Activated CD4-positive, alpha-beta T cell treated with anti-CD3 and anti-CD28 coated beads for 1 hour (primary cell): ENCODE results near the gene WASF2.
"Not testable (repeated sequence)": the region's sequence is repeated elsewhere in the genome, so short reads cannot be mapped to it uniquely, and the experiment has no call there.

Experiments used
- DNase-seq: peaks from one replicate; pipeline ENCODE4 v3.0.0-alpha.2; 2020

WASF2 gene

DNA sequence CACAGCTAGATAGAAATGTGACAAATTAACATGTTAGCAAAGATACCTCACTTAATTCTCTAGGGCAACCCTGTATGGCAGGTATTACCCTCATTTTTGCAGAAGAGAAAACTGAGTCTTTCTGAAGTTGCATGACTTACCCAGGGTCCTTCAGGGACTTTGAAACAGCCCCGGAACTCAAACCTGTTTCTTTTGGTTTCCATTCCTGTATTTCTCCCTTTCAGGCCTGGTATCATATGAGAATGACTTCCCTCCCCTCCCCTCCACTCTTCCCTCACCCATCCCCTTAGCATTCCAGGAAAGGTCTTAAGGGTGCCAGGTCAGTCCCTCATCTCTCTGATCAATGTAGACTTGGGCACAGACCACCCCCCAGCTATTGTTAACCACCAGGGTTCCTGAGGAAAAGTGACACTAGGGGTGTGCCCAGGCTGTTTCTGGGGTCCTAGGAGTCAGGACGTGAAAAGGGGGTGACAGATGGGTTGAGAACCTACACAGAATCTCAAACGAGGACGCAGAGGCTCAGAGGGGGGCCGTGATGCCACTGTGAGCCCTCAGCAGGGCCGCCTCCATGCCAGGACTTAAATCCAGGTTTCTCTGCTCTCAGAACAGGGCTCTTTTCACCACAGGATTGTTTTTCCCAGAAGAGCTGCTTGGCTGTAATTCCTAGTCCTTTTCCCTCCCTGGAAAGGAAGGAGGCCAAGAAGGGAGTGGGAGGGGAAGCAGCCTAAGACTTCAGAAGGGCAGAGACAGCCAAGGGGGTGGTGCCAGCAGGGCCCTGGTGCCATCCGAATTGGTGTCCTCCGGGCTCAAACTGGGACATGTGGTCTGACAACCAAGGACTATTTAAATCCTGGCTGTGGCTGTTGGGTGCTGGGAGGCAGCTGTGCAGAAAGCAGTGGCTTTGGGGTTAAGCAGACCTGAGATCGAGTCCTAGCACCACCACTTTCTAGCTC, 2.1 kb upstream of the WASF2 start:
- DNase-seq: no peak

DNA sequence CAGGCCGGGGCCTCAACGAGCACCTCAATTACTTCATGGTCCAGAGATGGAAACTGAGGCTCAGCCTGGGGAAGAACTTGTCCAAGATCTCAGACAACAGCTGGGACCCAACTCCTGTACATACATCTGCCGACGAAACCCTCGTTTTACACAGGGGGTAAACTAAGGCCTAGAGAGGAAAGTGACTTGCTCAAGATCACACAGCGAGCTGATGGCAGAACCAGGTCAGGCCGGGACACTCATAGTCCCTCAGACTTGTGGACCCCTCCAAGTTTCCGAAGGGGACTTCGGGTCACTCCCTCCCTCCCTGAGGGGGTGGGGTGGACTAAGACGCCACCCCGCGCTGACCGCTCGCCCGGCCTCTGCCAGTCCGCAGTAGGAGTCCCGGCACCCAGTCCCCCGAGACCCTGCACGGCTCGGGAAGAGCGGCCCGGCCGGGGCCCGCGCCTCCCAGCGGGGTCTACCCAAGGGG, 430 bp downstream of the WASF2 start:
- no peak for DNase-seq

DNA sequence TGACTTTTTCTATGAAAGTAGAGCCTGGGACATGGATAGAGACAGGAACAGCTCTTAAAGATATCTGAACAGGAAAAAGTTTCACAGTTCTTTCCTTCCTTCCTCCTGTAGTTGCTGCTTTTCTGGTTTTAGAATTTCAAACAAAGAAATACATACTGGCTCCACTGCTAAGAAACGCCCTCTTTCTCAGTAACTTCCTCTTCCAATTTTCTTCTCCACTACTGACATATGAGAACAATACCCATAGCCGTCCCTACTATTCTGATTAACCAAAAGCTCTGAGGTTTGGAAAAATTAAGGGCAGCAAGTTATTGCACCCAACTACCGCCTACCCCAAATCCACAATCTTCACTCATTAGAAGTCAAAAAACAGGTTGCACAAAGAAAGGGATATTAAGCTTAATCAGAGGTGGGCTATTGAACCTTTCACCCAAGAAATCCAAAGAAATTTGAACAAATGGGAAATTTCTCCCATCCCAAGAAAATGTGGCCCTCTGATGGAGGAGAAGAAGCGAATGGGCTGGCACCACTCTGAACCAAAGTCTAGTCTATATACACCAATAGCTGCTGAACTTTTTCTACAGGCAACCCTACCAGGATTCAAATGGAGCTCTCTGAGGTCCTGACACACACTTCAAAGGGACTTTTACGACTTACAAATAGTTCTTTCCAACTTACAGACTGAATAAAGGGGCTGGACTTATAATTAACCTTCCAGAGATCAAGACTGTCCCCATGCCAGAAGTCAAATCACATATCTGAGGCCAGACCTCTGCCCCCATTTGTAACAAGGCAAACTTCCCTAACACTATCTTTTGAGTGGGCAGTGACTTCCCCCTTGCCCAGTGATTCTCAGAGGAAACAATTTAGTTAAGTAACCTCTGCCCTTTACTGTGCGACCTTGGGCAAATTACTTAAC, 1.7 kb downstream of the WASF2 start:
- DNase-seq: no peak

DNA sequence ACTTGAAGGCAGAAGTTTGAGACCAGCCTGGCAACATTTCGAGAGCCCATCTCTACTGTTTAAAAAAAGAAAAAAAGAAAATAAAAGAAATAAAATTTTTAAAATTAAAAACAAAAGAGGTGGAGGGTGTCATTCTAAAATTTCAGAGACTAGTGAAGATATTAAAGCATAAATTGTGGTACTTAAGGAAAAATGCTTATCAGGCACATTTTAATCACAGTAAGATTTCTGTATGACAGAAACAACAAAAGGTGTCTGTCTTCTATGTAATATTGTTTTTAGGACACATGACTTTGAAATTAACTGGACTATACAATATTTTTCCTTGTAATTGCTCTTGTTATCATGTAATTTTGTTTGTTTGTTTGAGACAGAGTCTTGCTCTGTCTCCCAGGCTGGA, 4.6 kb downstream of the WASF2 start:
- DNase-seq: no peak

DNA sequence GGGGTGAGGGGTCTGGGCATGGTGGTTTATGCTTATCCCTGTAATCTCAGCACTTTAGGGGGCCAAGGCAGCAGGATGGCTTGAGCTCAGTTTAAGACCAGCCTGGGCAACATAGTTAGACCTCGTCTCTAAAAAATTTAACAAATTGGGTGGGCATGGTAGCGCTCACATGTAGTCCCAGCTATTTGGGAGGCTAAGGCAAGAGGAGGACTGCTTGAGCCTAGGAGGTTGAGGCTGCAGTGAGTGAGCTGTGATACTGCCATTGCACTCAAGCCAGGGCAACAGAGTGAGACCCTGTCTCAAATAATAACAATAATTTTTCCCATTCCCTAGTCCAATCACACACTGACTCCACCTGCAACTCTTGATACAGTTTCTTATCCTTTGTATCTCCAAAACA, 6.3 kb downstream of the WASF2 start:
- DNase-seq: no peak

DNA sequence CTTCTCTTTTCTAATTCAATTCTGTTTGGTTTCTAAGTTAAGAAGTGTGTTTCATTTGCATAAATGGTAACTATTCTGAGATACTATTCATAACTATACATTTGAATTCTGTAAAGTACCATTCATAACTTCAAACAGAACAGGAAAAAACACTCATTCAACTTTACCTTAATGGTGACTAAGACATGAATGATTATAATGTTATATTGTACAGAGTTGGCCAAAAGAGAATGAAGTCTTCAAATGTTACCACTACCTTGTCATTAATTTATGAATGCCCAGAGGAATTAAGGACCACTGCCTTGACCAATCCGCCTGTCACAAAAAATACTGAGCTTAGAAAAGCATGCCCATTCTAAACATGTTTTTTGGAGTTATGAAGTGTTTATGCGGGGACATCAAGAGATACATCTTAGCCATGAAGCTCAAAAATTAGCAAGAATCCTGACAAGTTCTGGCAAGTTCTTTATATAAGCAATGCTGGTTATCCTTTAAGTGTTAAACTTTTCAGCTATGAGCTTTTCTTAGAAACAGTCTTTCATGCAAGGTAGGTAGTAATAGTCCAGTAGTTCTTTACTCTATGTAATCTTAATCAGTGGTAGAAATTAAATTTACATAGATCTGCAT, 7.9 kb downstream of the WASF2 start:
- DNase-seq: no peak

DNA sequence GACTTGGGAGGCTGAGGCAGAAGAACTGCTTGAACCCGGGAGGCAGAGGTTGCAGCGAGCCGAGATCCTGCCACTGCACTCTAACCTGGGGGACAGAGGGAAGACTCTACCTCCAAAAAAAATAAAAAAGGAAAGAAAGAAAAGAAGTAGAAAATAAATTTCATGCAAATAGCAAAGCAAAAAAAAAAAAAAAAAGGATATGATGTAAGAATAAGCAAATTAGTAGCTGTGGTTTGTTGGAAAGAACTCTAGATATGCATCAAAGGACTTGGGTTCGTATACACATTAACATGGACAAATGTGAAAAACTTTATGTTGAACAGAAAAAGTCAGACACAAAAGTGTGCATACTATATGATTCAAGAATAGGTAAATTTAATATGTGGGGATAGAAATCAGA, 11.9 kb downstream of the WASF2 start:
- DNase-seq: no peak

DNA sequence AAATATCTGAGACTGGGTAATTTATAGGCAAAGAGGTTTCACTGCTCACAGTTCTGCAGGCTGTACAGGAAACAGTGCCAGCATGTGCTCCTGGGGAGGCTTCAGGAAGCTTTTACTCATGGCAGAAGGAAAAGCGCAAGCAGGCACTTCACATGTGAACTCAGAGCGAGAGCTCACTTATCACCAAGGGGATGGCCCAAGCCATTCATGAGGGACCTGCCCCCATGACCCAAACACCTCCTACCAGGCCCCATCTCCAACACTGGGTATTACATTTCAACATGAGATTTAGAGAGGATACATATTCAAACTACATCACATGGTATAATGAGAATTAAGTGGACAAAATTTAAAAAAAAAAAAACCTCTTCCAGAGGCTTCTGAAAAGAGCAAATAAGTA, 13.7 kb downstream of the WASF2 start:
- no peak for DNase-seq

DNA sequence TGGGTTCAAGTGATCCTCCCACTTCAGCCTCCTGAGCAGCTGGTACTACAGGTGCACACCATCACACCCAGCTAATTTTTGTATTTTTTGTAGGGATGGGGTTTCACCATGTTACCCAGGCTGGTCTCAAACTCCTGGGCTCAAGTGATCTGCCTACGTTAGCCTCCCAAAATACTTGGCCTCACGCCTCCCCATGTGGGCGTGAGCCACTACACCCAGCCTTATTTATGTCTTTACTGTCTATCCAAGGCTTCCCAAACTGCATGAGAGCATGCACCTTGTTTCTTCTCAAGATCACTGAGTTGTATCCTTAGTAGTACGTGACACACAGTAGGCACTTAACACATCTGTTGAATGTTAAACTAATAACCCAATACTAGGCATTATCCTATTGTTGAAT, 14.2 kb downstream of the WASF2 start:
- DNase-seq: no peak

DNA sequence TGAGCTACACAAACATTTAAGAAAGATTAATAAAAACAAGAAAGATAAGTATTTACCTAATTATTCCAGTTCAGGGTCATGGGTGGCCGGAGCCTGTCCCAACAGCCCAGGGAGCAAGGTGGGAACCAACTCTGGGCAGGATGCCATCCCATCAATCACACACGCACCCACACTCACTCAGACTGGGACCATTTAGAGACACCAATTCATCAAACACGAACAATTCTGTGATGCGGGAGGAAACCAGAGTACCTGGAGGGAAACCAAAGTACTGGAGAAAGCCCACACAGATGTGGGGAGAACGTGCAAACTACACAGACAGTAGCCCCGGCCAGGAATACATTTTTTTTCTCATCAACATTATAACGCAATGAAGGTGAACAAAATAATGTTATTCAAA, 16.2 kb downstream of the WASF2 start:
- no peak for DNase-seq

DNA sequence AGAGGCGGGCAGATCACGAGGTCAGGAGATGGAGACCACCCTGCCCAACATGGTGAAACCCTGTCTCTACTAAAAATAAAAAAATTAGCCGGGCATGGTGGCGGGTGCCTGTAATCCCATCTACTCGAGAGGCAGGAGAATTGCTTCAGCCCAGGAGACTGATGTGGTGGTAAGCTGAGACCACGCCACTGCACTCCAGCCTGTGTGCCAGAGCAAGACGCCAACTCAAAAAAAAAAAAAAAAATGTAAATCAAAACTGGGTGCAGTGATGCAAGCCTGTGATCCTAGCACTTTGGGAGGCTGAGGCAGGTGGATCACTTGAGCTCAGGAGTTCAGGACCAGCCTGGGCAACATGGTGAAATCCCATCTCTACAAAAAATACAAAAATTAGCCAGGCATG, 17.9 kb downstream of the WASF2 start:
- not testable (repeated sequence) for DNase-seq

DNA sequence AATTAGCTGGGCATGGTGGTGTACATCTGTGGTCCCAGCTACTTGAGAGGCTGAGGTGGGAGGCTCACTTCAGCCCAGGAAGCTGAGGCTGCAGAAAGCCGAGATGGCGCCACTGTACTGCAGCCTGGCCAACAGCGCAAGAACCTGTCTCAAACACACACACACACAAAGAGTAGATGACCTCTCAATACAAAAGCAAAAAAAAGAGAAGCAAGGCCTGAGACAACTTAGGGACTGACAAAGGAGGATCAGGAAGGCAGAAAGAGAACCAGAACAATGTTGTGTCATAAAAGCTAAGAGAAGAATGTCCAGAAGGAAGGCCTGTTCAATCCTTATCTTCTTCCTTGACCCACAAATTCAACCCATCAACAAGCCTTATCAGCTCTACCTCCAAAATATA, 18.5 kb downstream of the WASF2 start:
- DNase-seq: no peak

DNA sequence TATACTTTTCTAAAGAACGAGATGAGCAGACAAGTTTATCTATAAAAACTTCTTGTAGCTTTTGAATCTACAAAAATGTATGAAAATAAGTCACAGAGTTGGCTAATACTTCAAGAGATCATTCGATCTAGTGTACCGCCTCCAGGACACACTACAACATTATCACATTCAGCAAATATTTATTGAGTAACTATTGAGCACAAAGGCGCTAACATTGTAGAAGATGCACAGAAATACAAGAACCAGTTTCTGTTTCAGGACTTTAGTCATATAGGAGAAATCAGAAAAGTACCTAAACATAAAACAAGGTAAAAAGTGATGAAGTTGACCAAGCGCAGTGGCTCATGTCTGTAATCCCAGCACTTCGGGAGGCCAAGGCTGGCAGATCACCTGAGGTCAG, 20.6 kb downstream of the WASF2 start:
- no peak for DNase-seq

DNA sequence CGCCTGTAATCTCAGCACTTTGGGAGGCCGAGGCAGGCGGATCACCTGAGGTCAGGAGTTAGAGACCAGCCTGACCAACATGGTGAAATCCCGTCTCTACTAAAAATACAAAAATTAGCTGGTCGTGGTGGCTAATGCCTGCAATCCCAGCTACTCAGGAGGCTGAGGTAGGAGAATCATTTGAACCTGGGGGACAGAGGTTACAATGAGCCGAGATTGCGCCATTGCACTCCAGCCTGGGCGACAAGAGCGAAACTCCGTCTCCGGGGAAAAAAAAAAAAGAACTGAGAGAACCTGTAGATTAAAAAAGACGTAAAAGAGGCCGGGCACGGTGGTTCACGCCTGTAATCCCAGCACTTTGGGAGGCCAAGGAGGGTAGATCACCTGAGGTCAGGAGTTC, 21.6 kb downstream of the WASF2 start:
- DNase-seq: not testable (repeated sequence)

DNA sequence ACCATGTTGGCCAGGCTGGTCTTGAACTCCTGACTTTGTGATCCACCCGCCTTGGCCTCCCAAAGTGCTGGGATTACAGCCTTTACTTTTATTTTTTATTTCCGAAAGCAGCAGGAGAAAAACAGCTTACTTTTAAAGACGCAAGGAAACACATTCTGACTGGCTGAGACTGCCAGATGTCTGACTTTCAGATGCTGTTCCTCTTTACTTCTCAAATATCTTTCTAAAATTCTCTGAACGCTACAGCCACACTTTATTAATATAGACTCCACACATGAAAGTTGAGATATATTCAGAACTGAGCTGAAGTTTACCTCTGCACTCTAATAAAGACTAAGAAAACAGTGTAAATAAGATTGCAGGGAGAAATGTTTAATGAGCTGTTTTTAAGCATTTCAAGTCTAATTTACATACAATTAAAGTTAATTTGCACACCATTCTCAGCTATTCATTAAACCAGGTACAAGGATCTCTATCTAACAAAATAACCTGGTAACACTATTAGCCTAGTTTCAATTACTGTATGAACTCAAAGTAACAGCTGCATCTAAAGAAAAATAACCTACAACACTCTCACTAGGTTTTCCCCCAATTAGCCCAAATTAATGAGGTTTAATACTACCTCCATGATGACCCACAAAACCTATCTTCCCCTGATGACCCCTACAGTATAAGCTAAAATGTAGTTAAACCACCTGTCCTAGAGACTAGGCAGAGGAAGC, 24.9 kb downstream of the WASF2 start:
- DNase-seq: no peak

DNA sequence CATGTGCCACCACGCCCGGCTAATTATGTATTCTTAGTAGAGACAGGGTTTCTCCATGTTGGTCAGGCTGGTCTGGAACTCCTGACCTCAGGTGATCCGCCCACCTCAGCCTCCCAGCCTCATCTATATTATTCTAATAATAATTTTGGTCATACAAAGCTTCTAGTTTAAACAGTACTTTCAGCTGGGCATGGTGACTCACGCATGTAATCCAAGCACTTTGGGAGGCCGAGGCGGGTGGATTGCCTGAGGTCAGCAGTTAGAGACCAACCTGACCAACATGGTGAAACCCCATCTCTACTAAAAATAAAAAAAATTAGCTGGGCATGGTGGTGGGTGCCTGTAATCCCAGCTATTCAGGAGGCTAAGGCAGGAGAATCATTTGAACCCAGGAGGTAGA, 26.1 kb downstream of the WASF2 start:
- not testable (repeated sequence) for DNase-seq

DNA sequence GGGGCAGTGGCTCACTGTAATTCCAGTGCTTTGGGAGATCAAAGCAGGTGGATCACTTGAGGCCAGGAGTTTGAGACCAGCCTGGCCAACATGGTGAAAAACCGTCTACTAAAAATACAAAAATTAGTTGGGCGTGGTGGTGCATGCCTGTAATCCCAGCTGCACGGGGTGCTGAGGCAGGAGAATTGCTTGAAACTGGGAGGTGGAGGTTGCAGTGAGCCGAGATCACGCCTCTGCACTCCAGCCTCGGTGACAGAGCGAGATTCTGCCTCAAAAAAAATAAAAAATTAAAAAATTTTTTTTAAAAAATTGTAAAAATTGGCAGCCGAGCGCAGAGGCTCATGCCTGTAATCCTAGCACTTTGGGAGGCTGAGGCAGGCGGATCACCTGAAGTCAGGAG, 31.4 kb downstream of the WASF2 start:
- not testable (repeated sequence) for DNase-seq

DNA sequence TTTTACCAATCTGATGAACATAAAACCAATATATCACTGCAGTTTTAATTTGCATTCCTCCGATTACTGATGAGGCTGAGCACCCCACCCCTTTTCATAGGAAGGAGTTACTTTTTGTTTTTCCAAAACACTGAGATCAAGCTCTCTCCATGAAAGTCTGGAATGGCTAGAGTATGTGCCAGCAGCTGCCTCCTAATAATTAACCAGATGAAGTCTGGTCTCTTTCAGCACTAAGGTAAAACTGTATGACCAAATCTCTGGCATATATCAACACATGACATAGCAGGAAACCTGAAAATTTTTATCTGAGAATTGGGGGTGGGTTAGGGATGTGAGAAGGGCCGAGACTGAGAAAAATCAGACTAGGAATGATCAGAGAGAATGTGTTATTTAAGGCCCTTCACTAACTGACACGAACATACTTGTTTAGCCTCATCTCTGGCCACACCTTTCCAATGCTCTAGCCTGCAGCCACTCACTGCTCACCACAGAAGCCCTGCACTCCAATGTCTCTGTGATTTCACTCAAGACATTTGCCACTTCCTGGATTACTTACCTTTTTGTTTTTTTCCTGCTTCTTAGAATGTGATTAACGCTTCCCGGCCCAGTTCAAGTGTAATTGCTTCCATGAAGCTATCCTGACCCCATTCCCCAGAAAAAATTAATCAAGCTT, 34.7 kb downstream of the WASF2 start:
- no peak for DNase-seq

DNA sequence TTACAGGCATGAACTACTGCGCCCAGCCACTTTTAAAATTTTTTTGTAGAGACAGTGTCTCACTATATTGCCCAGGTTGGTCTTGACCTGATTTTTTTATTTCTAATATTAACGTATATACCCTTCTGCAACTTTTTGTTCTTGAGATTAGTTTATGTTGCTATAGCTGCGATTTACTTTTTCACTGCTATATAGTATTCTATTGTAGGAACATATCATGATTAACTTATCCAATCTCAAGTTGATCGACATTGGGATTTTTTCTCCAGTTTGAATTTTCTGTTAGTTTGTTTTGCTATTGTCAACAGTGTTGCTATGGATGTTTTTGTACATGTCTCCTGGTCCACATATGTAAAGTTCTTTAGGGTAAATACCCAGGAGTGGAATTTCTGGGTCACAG, 35.4 kb downstream of the WASF2 start:
- no peak for DNase-seq

DNA sequence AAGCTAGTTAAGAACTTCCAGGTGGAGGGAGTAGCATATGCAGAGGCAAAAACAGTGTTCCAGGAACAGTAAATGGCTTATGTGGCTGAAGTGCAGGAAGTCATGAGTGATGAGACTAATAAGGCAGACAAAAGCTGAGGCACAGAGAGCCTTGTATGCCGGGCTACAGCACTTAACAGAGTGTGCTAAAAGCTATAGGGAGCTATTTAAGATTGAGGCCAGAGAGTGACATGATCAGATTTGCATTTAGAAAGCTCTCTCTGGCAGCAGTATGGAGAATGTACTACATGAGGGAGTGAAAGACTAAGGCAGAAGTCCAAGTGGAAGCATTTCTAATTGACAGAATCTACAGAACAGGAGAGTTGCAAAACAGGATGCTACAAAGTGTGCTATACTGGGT, 38.6 kb downstream of the WASF2 start:
- DNase-seq: no peak

DNA sequence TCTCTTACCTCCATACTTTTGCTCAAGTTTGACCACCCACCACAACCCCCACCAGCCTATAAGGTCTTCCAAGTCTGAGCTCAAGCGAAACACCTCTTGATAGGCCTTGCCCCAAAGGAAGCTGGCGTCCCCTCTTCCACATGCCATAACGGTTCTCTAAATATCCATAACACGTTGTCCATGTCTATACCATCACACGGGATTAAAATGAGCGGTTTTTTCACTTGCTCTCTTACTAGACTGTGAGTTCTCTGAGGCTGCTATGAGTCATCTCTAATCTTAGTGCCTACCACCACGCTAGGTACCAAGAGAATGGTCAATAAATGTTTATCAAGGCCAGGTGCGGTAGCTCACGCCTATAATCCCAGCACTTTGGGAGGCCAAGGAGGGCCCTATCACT, 41.0 kb downstream of the WASF2 start:
- no peak for DNase-seq

DNA sequence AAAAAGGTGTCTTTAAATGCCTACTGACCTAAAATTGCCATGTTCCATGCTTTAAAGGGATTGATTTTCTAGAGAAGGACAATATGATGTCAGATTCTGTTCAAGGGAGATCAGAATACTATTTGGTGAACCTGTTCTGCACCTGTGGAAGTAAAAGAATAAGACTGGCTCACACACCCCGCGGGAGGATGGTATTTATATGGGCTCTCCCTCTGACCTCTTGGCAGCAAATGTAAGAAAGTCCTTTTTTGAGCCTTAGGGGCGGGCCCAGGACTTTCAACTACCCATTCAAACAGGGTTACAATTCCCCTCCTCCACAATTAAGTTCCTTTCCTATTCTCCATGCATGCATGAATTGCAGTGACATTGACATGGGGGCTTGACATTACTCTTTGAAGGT, 42.1 kb downstream of the WASF2 start:
- DNase-seq: no peak
